H1 (cell line): Measurements from ENCODE around the gene VPS50. TPM values are rescaled to one million over a fixed set of nuclear protein-coding genes. Genes with fewer than 3 reads are reported as not detected.

Source experiments
- CTCF ChIA-PET: fragments of 300-600 bp; sonication (Branson Sonifier 250); formaldehyde crosslinking; loops from one replicate; lab custom pipeline; 2021; ENCODE audit not compliant: partially characterized antibody; lab: Charles Lee
- POLR2A ChIA-PET: fragments of 300-600 bp; sonication (Branson Sonifier 250); formaldehyde crosslinking; loops from one replicate; lab custom pipeline; 2021; ENCODE audit warnings: inconsistent platforms; ENCODE audit not compliant: partially characterized antibody; lab: Charles Lee
- DNase-seq, 2 experiments: peaks; one replicate each; pipeline versions ENCODE4 v3.0.0 to v3.0.0-alpha.2; 2010 to 2022; ENCODE audit warnings: low spot score in 2 of 2, low read depth in 1 of 2, mixed read lengths in 1 of 2
- FAIRE-seq: peaks from 2 replicates; lab custom pipeline; 2011; peaks lifted over from hg19 to GRCh38; lab: Jason Lieb, UNC
- H2AFZ ChIP-seq: 2 replicates; pipeline ENCODE4 v1.8.1; 2012; ENCODE audit warnings: low read length, inconsistent platforms
- H2AK5ac ChIP-seq: 2 replicates; pipeline ENCODE4 v1.6.1; 2013; ENCODE audit warnings: low read depth, low read length
- H2BK120ac ChIP-seq: replicated peaks from 2 replicates; pipeline ENCODE3; 2013; ENCODE audit warnings: low read depth, low read length, inconsistent platforms
- H2BK12ac ChIP-seq: 2 replicates; pipeline ENCODE4 v1.6.1; 2013; ENCODE audit warnings: low read depth, low read length
- H2BK15ac ChIP-seq: 2 replicates; pipeline ENCODE4 v1.6.1; 2013; ENCODE audit warnings: low read length
- H2BK20ac ChIP-seq: 2 replicates; pipeline ENCODE4 v1.6.1; 2013; ENCODE audit warnings: low read length
- H2BK5ac ChIP-seq: 2 replicates; pipeline ENCODE4 v1.6.1; 2013; ENCODE audit warnings: low read depth, low read length
- H3K14ac ChIP-seq: 2 replicates; pipeline ENCODE4 v1.6.1; 2013; ENCODE audit warnings: inconsistent platforms; ENCODE audit not compliant: insufficient read length
- H3K18ac ChIP-seq: 2 replicates; pipeline ENCODE4 v1.6.1; 2013; ENCODE audit warnings: low read length; ENCODE audit errors: extremely low read depth
- H3K23ac ChIP-seq: 2 replicates; pipeline ENCODE4 v1.6.1; 2013; ENCODE audit warnings: inconsistent platforms; ENCODE audit not compliant: insufficient read length
- H3K23me2 ChIP-seq: 2 replicates; pipeline ENCODE4 v1.6.1; 2013; ENCODE audit warnings: low read depth, low read length
- H3K27ac ChIP-seq: 2 replicates; pipeline ENCODE4 v1.6.1; 2011; ENCODE audit warnings: low read depth, low read length, inconsistent platforms
- H3K27me3 ChIP-seq, 4 experiments: replicated peaks in 1 of 4; 1 replicate in 1 of 4; 2 replicates in 3 of 4; pipeline versions ENCODE4 v1.6.1 to v1.8.1; 2011 to 2013; ENCODE audit warnings: low read length in 3 of 4, mild to moderate bottlenecking in 3 of 4, inconsistent platforms in 2 of 4, mixed read lengths in 2 of 4, moderate library complexity in 1 of 4; ENCODE audit not compliant: control insufficient read depth in 3 of 4, insufficient read depth in 3 of 4; ENCODE audit errors: extremely low read depth in 1 of 4
- H3K36me3 ChIP-seq, 4 experiments: 2 replicates each; pipeline versions ENCODE4 v1.6.1 to v1.8.1; 2011 to 2013; ENCODE audit warnings: mild to moderate bottlenecking in 4 of 4, low read length in 3 of 4, moderate library complexity in 2 of 4, control low read depth in 1 of 4, inconsistent platforms in 1 of 4; ENCODE audit not compliant: insufficient read depth in 4 of 4, control insufficient read depth in 2 of 4
- H3K4ac ChIP-seq: replicated peaks from 2 replicates; pipeline ENCODE3; 2013; ENCODE audit warnings: low read length, low read depth, mixed read lengths, inconsistent platforms; ENCODE audit not compliant: insufficient read length
- H3K4me1 ChIP-seq, 4 experiments: replicated peaks in 1 of 4; 1 replicate in 1 of 4; 2 replicates in 3 of 4; pipeline versions ENCODE4 v1.6.1 to v1.8.1; 2011 to 2013; ENCODE audit warnings: low read length in 3 of 4, inconsistent platforms in 2 of 4, mixed read lengths in 1 of 4; ENCODE audit not compliant: insufficient read depth in 4 of 4, control insufficient read depth in 3 of 4
- H3K4me2 ChIP-seq, 2 experiments: 2 replicates each; pipeline versions ENCODE4 v1.6.1 to v1.8.1; 2011 to 2013; ENCODE audit warnings: low read depth in 2 of 2, low read length in 2 of 2, control low read depth in 1 of 2, inconsistent platforms in 1 of 2, mild to moderate bottlenecking in 1 of 2; ENCODE audit not compliant: insufficient read depth in 1 of 2
- H3K4me3 ChIP-seq, 4 experiments: fragments of 200-600, 300-600 bp in 1 of 4; sonication (generic), shearing (Covaris generic), sonication (Bioruptor Twin) in 1 of 4; 2 replicates each; pipeline versions ENCODE4 v1.5.1 to v1.8.1; 2011 to 2016; ENCODE audit warnings: low read length in 4 of 4, low read depth in 3 of 4, control low read depth in 2 of 4, inconsistent platforms in 2 of 4, mild to moderate bottlenecking in 2 of 4, mixed read lengths in 1 of 4, moderate library complexity in 1 of 4; ENCODE audit not compliant: insufficient read depth in 2 of 4; ENCODE audit errors: extremely low read depth in 1 of 4
- H3K56ac ChIP-seq: replicated peaks from 2 replicates; pipeline ENCODE3; 2013; ENCODE audit warnings: low read depth, mild to moderate bottlenecking, mixed read lengths, low read length, inconsistent platforms; ENCODE audit not compliant: insufficient read length
- H3K79me1 ChIP-seq: 2 replicates; pipeline ENCODE4 v1.6.1; 2013; ENCODE audit warnings: low read depth, low read length, control low read depth
- H3K79me2 ChIP-seq, 2 experiments: 2 replicates each; pipeline versions ENCODE4 v1.6.1 to v1.8.1; 2012 to 2013; ENCODE audit warnings: low read length in 2 of 2, mild to moderate bottlenecking in 2 of 2, inconsistent platforms in 1 of 2; ENCODE audit not compliant: insufficient read depth in 2 of 2, control insufficient read depth in 1 of 2
- H3K9ac ChIP-seq, 4 experiments: replicated peaks in 1 of 4; 1 replicate in 1 of 4; 2 replicates in 3 of 4; pipeline versions ENCODE4 v1.6.1 to v1.8.1; 2011 to 2013; ENCODE audit warnings: low read depth in 3 of 4, low read length in 3 of 4, control low read depth in 2 of 4, mild to moderate bottlenecking in 2 of 4, moderate library complexity in 2 of 4, inconsistent platforms in 1 of 4; ENCODE audit errors: extremely low read depth in 1 of 4
- H3K9me3 ChIP-seq, 2 experiments: 2 replicates each; pipeline versions ENCODE4 v1.6.1 to v1.8.1; 2012 to 2013; ENCODE audit warnings: mild to moderate bottlenecking in 2 of 2, moderate library complexity in 2 of 2, control low read depth in 1 of 2, inconsistent platforms in 1 of 2, low read depth in 1 of 2, low read length in 1 of 2, mixed read lengths in 1 of 2; ENCODE audit not compliant: insufficient read depth in 2 of 2
- H4K20me1 ChIP-seq, 2 experiments: replicated peaks in 1 of 2; 2 replicates each; pipeline versions ENCODE3 to v1.8.1; 2011 to 2013; ENCODE audit warnings: inconsistent platforms in 2 of 2, low read length in 2 of 2, mild to moderate bottlenecking in 1 of 2; ENCODE audit not compliant: insufficient read depth in 2 of 2, control insufficient read depth in 1 of 2
- H4K5ac ChIP-seq: 2 replicates; pipeline ENCODE4 v1.6.1; 2013; ENCODE audit warnings: low read length, low read depth, mixed read lengths, inconsistent platforms; ENCODE audit not compliant: insufficient read length
- H4K8ac ChIP-seq: 2 replicates; pipeline ENCODE4 v1.8.0; 2013; ENCODE audit warnings: mild to moderate bottlenecking, moderate library complexity, low read length, inconsistent platforms; ENCODE audit not compliant: insufficient read depth; ENCODE audit errors: extremely low read depth
- H4K91ac ChIP-seq: replicated peaks from 2 replicates; pipeline ENCODE3; 2013; ENCODE audit warnings: low read length, mixed read lengths, inconsistent platforms; ENCODE audit not compliant: insufficient read length
- ATF2 ChIP-seq: IDR thresholded peaks from 2 replicates; pipeline ENCODE4 v1.6.1; 2012; ENCODE audit warnings: low read length, inconsistent platforms
- ATF3 ChIP-seq: IDR thresholded peaks from 2 replicates; pipeline ENCODE4 v1.6.1; 2011; ENCODE audit warnings: low read depth, mild to moderate bottlenecking, low read length; ENCODE audit not compliant: insufficient read depth
- CHD2 ChIP-seq: IDR thresholded peaks from 2 replicates; pipeline ENCODE4 v1.6.1; 2012; ENCODE audit warnings: low read length, improper control_type of control experiment
- CTBP2 ChIP-seq: IDR thresholded peaks from 2 replicates; pipeline ENCODE4 v1.7.0; 2011; ENCODE audit warnings: borderline replicate concordance, mild to moderate bottlenecking, moderate library complexity, mixed read lengths, low read length; ENCODE audit not compliant: insufficient read depth, insufficient read length
- NANOG ChIP-seq: IDR thresholded peaks from 2 replicates; pipeline ENCODE4 v1.6.1; 2011; ENCODE audit warnings: low read length, low read depth, mild to moderate bottlenecking, inconsistent platforms; ENCODE audit not compliant: insufficient read depth, poor library complexity, severe bottlenecking
- RNF2 ChIP-seq: fragments of 200-900, 300-1000 bp; sonication (generic); IDR thresholded peaks from 2 replicates; pipeline ENCODE4 v1.7.1; 2016; ENCODE audit warnings: borderline replicate concordance, low read depth, mild to moderate bottlenecking, antibody characterized with exemption, low read length; ENCODE audit not compliant: poor library complexity, severe bottlenecking; ENCODE audit errors: missing control alignments
- RXRA ChIP-seq: IDR thresholded peaks from 2 replicates; pipeline ENCODE4 v1.6.1; 2011; ENCODE audit warnings: low read depth, mild to moderate bottlenecking, low read length, moderate library complexity; ENCODE audit not compliant: insufficient read depth
- SAP30 ChIP-seq: fragments of 300-600 bp; sonication (generic); IDR thresholded peaks from 2 replicates; pipeline ENCODE4 v1.7.1; 2012; ENCODE audit warnings: low read length, moderate library complexity, mild to moderate bottlenecking, inconsistent platforms; ENCODE audit not compliant: insufficient read depth, insufficient replicate concordance
- SIN3A ChIP-seq, 2 experiments: IDR thresholded peaks in 1 of 2; conservative IDR thresholded peaks in 1 of 2; 2 replicates each; pipeline ENCODE4 v1.6.1; 2011 to 2012; ENCODE audit warnings: low read length in 2 of 2, improper control_type of control experiment in 1 of 2, low read depth in 1 of 2, mild to moderate bottlenecking in 1 of 2
- SUZ12 ChIP-seq: fragments of 200-600 bp; sonication (generic); IDR thresholded peaks from 2 replicates; pipeline ENCODE4 v1.6.1; 2012; ENCODE audit warnings: mild to moderate bottlenecking, inconsistent platforms, low read length, moderate library complexity, mixed read lengths
- WGBS, 2 experiments: shearing (Covaris generic) in 1 of 2; methylation state at CpG; one replicate each; pipeline versions ENCODE4 v1.1.6 to v1.1.7; 2013 to 2015; ENCODE audit warnings: low lambda C conversion rate in 2 of 2, mixed read lengths in 2 of 2, inconsistent platforms in 1 of 2, low coverage in 1 of 2, missing lambda C conversion rate in 1 of 2; ENCODE audit not compliant: insufficient replicate concordance in 2 of 2, insufficient coverage in 1 of 2, insufficient read length in 1 of 2; ENCODE audit errors: extremely low coverage in 1 of 2, missing lambda C conversion rate in 1 of 2; 5-methylcytosine and 5-hydroxymethylcytosine counted together
- polyA plus RNA-seq, 7 experiments: library from polyadenylated mRNA; depleted of rRNA in 3 of 7; stranded (reverse) in 5 of 7; unstranded in 2 of 7; fragments of >200 nt in 5 of 7; fragments of 200-250 nt in 2 of 7; gene quantifications; 1 replicate in 5 of 7; 2 replicates in 1 of 7; 4 replicates in 1 of 7; pipeline versions ENCODE4 v1.2.1 to v1.2.3, GENCODE V29; 2011 to 2013; ENCODE audit warnings: missing spikeins in 2 of 7, mixed read lengths in 2 of 7
- total RNA-seq: library from RNA; stranded (reverse); fragmentation: NEBNext Ultra II Directional; extraction: Animal tissue kit (Norgen Biotek cat#: 25700); gene quantifications from 2 replicates; pipeline ENCODE4 v1.2.1, GENCODE V29; 2021

Gene VPS50
- total and polyA plus RNA-seq, 2 of the 8 experiments (the other 6 are each of a cell fraction or from before 2014, with no cell fraction given): 3.7 to 9.3 TPM

- Histone ChIP-seq H3K79me1 (no peaks in the 10 kb centered on the region), H2BK120ac (no peak overlapping the region), H2BK12ac (no peak overlapping the region), H2AFZ (no peak overlapping the region), H3K14ac (no peak overlapping the region), H2BK15ac (no peak overlapping the region), H3K4ac (no peak overlapping the region), H2AK5ac (no peak overlapping the region), H4K5ac (no peak overlapping the region), H4K91ac (peak overlapping the region; percentile 76), H3K27ac (no peak overlapping the region), H4K20me1 (no peaks in the 10 kb centered on the region), H2BK20ac (peak overlapping the region; percentile 64; the same call in 1 of the 2 replicates), H3K79me2 (no peaks in the 10 kb centered on the region), H3K18ac (peak overlapping the region; percentile 38; the same call in 1 of the 2 replicates), H4K8ac (no peak overlapping the region), H3K9ac (no peak overlapping the region), H3K56ac (no peak overlapping the region), H3K4me1 (peaks cover 2 to 15% (median 6%) of the 10 kb centered on the region in 4 experiments; a peak in 4 of 7 replicates), H3K9me3 (no peaks in the 10 kb centered on the region), H3K23ac (no peak overlapping the region), H3K4me2 (no peak overlapping the region), H3K36me3 (no peaks in the 10 kb centered on the region), H3K4me3 (no peak overlapping the region), H2BK5ac (no peak overlapping the region), H3K23me2 (no peaks in the 10 kb centered on the region), H3K27me3 (no peaks in the 10 kb centered on the region)
- DNase-seq: no peak
- 81% methylated on average over 3 of the region's 3 CpGs; no CpG with 5 or more reads in 1 of the 2 experiments for WGBS, 2 experiments
- ChIA-PET CTCF (no interaction called here), POLR2A (no interaction called here)
- TF ChIP-seq ATF2 (no peak), SAP30 (no peak), SIN3A (conservative IDR thresholded peaks at IDR 0.05 in 1 of 2, IDR thresholded peaks at IDR 0.05 in 1 of 2; ENCODE audit: low read depth in 1 of 2, low read length in 2 of 2) (no peak), ATF3 (no peak), SUZ12 (no peak), CHD2 (no peak), NANOG (no peak), CTBP2 (no peak), RNF2 (no peak), RXRA (no peak)
- no peak for FAIRE-seq
Measured at GRCh38 chr7:93390660-93391059, 158.5 kb downstream of the VPS50 start.
